ENCODE measurements around the gene SLC6A12. TPM values are rescaled to one million over a fixed set of nuclear protein-coding genes. Genes with fewer than 3 reads are reported as not detected.

The SLC6A12 gene
- total RNA-seq, 2 donors from 2014 or later: 0.33 to 6.7 TPM

DNA sequence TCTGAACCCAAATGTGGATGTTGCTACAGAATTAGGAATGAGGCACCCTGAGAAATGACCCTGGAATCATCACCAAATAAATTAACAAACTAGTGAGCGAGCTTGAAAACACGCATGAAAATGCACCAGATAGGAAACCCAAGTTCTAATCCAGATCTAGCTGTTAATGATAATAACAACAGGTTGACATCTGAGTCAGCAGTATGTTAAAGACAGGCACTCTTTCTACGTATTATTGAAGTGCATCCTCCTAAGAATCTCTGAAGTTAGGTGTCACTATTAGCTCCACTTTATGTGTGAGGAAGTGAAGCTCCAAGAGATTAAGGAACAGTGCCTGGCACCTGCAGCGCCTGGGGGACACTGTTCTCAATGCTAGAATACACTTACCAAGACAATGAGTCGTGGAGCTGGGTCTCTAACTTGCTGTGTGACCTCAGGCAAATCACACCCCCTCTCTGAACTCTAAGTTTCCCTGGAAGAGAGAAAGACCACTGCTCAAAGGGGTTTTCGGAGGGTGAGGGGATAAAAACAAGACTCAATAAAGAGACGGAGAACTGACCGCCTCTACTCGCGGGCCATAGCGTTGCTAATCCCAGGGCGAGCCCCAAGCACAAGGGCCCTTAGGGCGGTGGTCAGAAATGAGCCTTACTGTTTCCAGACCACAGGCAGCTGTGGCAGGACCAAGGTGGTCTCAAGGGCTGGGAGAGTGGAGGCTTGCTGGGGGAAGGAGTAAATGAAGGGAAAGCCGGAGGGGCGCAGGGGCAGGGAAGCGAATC lies 2.1 kb downstream of the SLC6A12 start:
- Histone ChIP-seq H3K27me3 (no peaks in the 10 kb centered on the region), H3K4me3 (no peak overlapping the region), H3K9me3 (no peaks in the 10 kb centered on the region), H3K4me1 (peaks cover 45% of the 10 kb centered on the region), H3K36me3 (replicated peaks in 1 of 2; ENCODE audit: insufficient read depth in 1 of 2, low read depth in 2 of 2) (no peaks in the 10 kb centered on the region), H3K27ac (peak overlapping the region in 3 of 4 donors; percentile 76 to 83 (median 83))
- 77 to 94% methylated on average over 16 of the region's 16 CpGs for WGBS, 2 donors
- DNase-seq (no peak), ATAC-seq (no peak)
- no peak for TF ChIP-seq POLR2A (IDR thresholded peaks at IDR 0.05)
- TF ChIP-seq, protein P1, sequence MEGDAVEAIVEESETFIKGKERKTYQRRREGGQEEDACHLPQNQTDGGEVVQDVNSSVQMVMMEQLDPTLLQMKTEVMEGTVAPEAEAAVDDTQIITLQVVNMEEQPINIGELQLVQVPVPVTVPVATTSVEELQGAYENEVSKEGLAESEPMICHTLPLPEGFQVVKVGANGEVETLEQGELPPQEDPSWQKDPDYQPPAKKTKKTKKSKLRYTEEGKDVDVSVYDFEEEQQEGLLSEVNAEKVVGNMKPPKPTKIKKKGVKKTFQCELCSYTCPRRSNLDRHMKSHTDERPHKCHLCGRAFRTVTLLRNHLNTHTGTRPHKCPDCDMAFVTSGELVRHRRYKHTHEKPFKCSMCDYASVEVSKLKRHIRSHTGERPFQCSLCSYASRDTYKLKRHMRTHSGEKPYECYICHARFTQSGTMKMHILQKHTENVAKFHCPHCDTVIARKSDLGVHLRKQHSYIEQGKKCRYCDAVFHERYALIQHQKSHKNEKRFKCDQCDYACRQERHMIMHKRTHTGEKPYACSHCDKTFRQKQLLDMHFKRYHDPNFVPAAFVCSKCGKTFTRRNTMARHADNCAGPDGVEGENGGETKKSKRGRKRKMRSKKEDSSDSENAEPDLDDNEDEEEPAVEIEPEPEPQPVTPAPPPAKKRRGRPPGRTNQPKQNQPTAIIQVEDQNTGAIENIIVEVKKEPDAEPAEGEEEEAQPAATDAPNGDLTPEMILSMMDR (IDR thresholded peaks at IDR 0.05): no peak
- intact Hi-C loops (cut with DNase I): no loop called here

DNA sequence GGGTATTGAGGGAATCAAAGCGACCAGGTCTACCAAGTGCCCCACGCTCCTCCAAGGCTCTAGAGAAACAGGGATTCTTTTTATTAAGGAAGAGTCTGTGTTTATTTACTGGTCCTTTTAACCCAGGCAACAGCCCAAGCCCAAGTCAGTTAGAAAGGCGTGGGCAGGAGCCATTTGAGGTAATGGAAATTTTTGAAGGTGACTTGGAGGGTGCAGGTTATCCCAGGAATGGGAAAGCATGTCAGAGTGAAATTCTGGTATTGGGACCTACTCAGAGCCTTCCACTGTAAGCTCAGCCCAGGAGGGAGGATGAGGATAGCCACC lies 2.9 kb downstream of the SLC6A12 start:
- ATAC-seq (peak; percentile 45), DNase-seq (peak in 2 of 4 donors; percentile 46 to 51)
- no peak for TF ChIP-seq POLR2A (IDR thresholded peaks at IDR 0.05)
- TF ChIP-seq, protein P1 (IDR thresholded peaks at IDR 0.05): no peak
- no peaks in the 10 kb centered on the region for H3K36me3 ChIP-seq (replicated peaks in 1 of 2; ENCODE audit: insufficient read depth in 1 of 2, low read depth in 2 of 2)
- peaks cover 45% of the 10 kb centered on the region for H3K4me1 ChIP-seq
- WGBS, 2 donors: 70 to 82% methylated on average over 3 of the region's 3 CpGs
- H3K27ac ChIP-seq: peak overlapping the region in 3 of 4 donors; percentile 76 to 83 (median 83)
- no peaks in the 10 kb centered on the region for H3K27me3 ChIP-seq
- intact Hi-C loops (cut with DNase I): no loop called here
- no peaks in the 10 kb centered on the region for H3K9me3 ChIP-seq
- H3K4me3 ChIP-seq: no peak overlapping the region

GRCh38 chr12:210277-211141 lies 3.4 kb downstream of the SLC6A12 start:
- DNase-seq (peak; percentile 58 to 81 (median 70)), ATAC-seq (peak; percentile 86)
- Histone ChIP-seq H3K27ac (peak overlapping the region in 3 of 4 donors; percentile 76 to 83 (median 83)), H3K9me3 (no peaks in the 10 kb centered on the region), H3K4me3 (no peak overlapping the region), H3K27me3 (no peaks in the 10 kb centered on the region), H3K36me3 (replicated peaks in 1 of 2; ENCODE audit: insufficient read depth in 1 of 2, low read depth in 2 of 2) (no peaks in the 10 kb centered on the region), H3K4me1 (peaks cover 45% of the 10 kb centered on the region)
- intact Hi-C loops (cut with DNase I): no loop called here
- TF ChIP-seq POLR2A (IDR thresholded peaks at IDR 0.05): no peak
- TF ChIP-seq, protein P1 (IDR thresholded peaks at IDR 0.05): no peak
- WGBS, 2 donors: 29 to 33% methylated on average over 15 to 16 of the region's 16 CpGs

DNA sequence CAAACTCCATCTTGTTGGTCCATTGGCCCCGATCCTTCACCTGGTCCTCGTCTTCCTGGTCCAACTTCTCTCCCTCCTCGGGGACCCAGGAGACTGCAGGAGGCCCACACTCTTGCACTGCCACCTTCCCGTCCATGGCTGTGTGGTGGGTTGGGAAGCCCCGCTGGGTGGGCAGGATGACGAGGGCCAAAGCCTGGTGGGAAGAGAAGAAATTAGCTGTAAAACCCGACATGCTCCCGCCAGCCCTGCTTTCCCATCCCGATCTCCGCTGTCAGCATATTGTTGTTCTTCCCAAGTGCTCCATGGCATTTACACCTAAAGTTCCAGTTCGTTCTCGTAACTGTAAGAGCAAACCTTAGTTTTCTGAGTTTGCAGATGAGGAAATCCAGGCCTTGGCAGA lies 4.1 kb downstream of the SLC6A12 start:
- no peak for ATAC-seq
- WGBS, 2 donors: 86 to 100% methylated on average over 10 to 12 of the region's 12 CpGs
- Histone ChIP-seq H3K9me3 (no peaks in the 10 kb centered on the region), H3K36me3 (replicated peaks in 1 of 2; ENCODE audit: insufficient read depth in 1 of 2, low read depth in 2 of 2) (no peaks in the 10 kb centered on the region), H3K27ac (peak overlapping the region in 2 of 4 donors; percentile 83), H3K4me3 (no peak overlapping the region), H3K27me3 (no peaks in the 10 kb centered on the region), H3K4me1 (peaks cover 45% of the 10 kb centered on the region)
- TF ChIP-seq, protein P1 (IDR thresholded peaks at IDR 0.05): no peak
- TF ChIP-seq POLR2A (IDR thresholded peaks at IDR 0.05): no peak
- DNase-seq: no peak
- intact Hi-C loops (cut with DNase I): no loop called here

All from body of pancreas (tissue), 4 donors.